ENCODE data around the gene SCN4B.

SCN4B gene

GRCh38 chr11:118128721-118129470, 23.7 kb downstream of the SCN4B start:
- no peak for TF ChIP-seq CTCF (IDR thresholded peaks at IDR 0.05)
- DNase-seq: no peak
- Mint-ChIP-seq H3K9me3 (no peaks in the 10 kb centered on the region), H3K36me3 (ENCODE audit: low read depth) (no peaks in the 10 kb centered on the region), H3K4me1 (peaks cover 12% of the 10 kb centered on the region), H3K4me3 (no peak overlapping the region), H3K27me3 (ENCODE audit: low read depth, poor library complexity) (peaks cover 17% of the 10 kb centered on the region), H3K27ac (no peak overlapping the region)

- no peak for DNase-seq
- Mint-ChIP-seq H3K4me3 (no peak overlapping the region), H3K27me3 (ENCODE audit: low read depth, poor library complexity) (peaks cover 16% of the 10 kb centered on the region), H3K9me3 (no peaks in the 10 kb centered on the region), H3K36me3 (ENCODE audit: low read depth) (no peaks in the 10 kb centered on the region), H3K4me1 (peaks cover 12% of the 10 kb centered on the region), H3K27ac (no peak overlapping the region)
- no peak for TF ChIP-seq CTCF (IDR thresholded peaks at IDR 0.05)
These were observed 24.3 kb downstream of the SCN4B start for GRCh38 chr11:118128310-118128709.

- H3K27me3 Mint-ChIP-seq (ENCODE audit: low read depth, poor library complexity): peaks cover 16% of the 10 kb centered on the region
- H3K27ac Mint-ChIP-seq: no peak overlapping the region
- no peaks in the 10 kb centered on the region for H3K9me3 Mint-ChIP-seq
- H3K36me3 Mint-ChIP-seq (ENCODE audit: low read depth): no peaks in the 10 kb centered on the region
- no peak for DNase-seq
- no peak for TF ChIP-seq CTCF (IDR thresholded peaks at IDR 0.05)
- no peak overlapping the region for H3K4me3 Mint-ChIP-seq
- H3K4me1 Mint-ChIP-seq: peaks cover 12% of the 10 kb centered on the region
These were observed 26.4 kb downstream of the SCN4B start for GRCh38 chr11:118126082-118126838.

- Mint-ChIP-seq H3K27ac (no peak overlapping the region), H3K27me3 (ENCODE audit: low read depth, poor library complexity) (peaks cover 16% of the 10 kb centered on the region), H3K36me3 (ENCODE audit: low read depth) (peaks cover 8% of the 10 kb centered on the region), H3K4me1 (peaks cover 12% of the 10 kb centered on the region), H3K9me3 (peaks cover 9% of the 10 kb centered on the region), H3K4me3 (no peak overlapping the region)
- no peak for DNase-seq
- TF ChIP-seq CTCF (IDR thresholded peaks at IDR 0.05): no peak
These were observed 27.6 kb downstream of the SCN4B start for GRCh38 chr11:118124929-118125535.

- no peak overlapping the region for H3K27ac Mint-ChIP-seq
- H3K36me3 Mint-ChIP-seq (ENCODE audit: low read depth): peaks cover 8% of the 10 kb centered on the region
- peaks cover 12% of the 10 kb centered on the region for H3K9me3 Mint-ChIP-seq
- H3K4me3 Mint-ChIP-seq: no peak overlapping the region
- H3K4me1 Mint-ChIP-seq: peaks cover 14% of the 10 kb centered on the region
- no peak for TF ChIP-seq CTCF (IDR thresholded peaks at IDR 0.05)
- DNase-seq: no peak
- peaks cover 25% of the 10 kb centered on the region for H3K27me3 Mint-ChIP-seq (ENCODE audit: low read depth, poor library complexity)
These were observed 31.8 kb downstream of the SCN4B start for GRCh38 chr11:118120793-118121192.
